ENCODE results near the gene DSCAML1.

Gene DSCAML1

GRCh38 chr11:117498791-117499190 is 298.2 kb downstream of the DSCAML1 start:
- H3K9me3 ChIP-seq (ENCODE audit: control insufficient read depth, insufficient read depth, low read length): no peaks in the 10 kb centered on the region
- no peaks in the 10 kb centered on the region for H3K27me3 ChIP-seq (ENCODE audit: control insufficient read depth, insufficient read depth, low read length)
- no peak overlapping the region for H3K4me3 ChIP-seq (ENCODE audit: low read depth, low read length)
- no peak overlapping the region for H3K9ac ChIP-seq (ENCODE audit: low read depth, low read length)
- H3K36me3 ChIP-seq (ENCODE audit: control insufficient read depth, insufficient read depth, low read length): no peaks in the 10 kb centered on the region
- peaks cover 4% of the 10 kb centered on the region for H3K4me1 ChIP-seq (ENCODE audit: control insufficient read depth, insufficient read depth, low read length)

- Histone ChIP-seq H3K27me3 (ENCODE audit: control insufficient read depth, insufficient read depth, low read length) (no peaks in the 10 kb centered on the region), H3K4me1 (ENCODE audit: control insufficient read depth, insufficient read depth, low read length) (peaks cover 7% of the 10 kb centered on the region), H3K9ac (ENCODE audit: low read depth, low read length) (no peak overlapping the region), H3K36me3 (ENCODE audit: control insufficient read depth, insufficient read depth, low read length) (no peaks in the 10 kb centered on the region), H3K9me3 (ENCODE audit: control insufficient read depth, insufficient read depth, low read length) (no peaks in the 10 kb centered on the region), H3K4me3 (ENCODE audit: low read depth, low read length) (no peak overlapping the region)
These were observed 299.6 kb downstream of the DSCAML1 start for GRCh38 chr11:117497206-117497951.

GRCh38 chr11:117495357-117495756 is 301.7 kb downstream of the DSCAML1 start:
- Histone ChIP-seq H3K4me1 (ENCODE audit: control insufficient read depth, insufficient read depth, low read length) (peaks cover 8% of the 10 kb centered on the region), H3K9me3 (ENCODE audit: control insufficient read depth, insufficient read depth, low read length) (no peaks in the 10 kb centered on the region), H3K27me3 (ENCODE audit: control insufficient read depth, insufficient read depth, low read length) (peaks cover 3% of the 10 kb centered on the region), H3K36me3 (ENCODE audit: control insufficient read depth, insufficient read depth, low read length) (no peaks in the 10 kb centered on the region), H3K9ac (ENCODE audit: low read depth, low read length) (no peak overlapping the region), H3K4me3 (ENCODE audit: low read depth, low read length) (no peak overlapping the region)

GRCh38 chr11:117492578-117493251 is 304.3 kb downstream of the DSCAML1 start:
- H3K36me3 ChIP-seq (ENCODE audit: control insufficient read depth, insufficient read depth, low read length): no peaks in the 10 kb centered on the region
- H3K4me1 ChIP-seq (ENCODE audit: control insufficient read depth, insufficient read depth, low read length): peaks cover 10% of the 10 kb centered on the region
- no peak overlapping the region for H3K9ac ChIP-seq (ENCODE audit: low read depth, low read length)
- H3K27me3 ChIP-seq (ENCODE audit: control insufficient read depth, insufficient read depth, low read length): peaks cover 3% of the 10 kb centered on the region
- H3K9me3 ChIP-seq (ENCODE audit: control insufficient read depth, insufficient read depth, low read length): no peaks in the 10 kb centered on the region
- H3K4me3 ChIP-seq (ENCODE audit: low read depth, low read length): no peak overlapping the region

- no peak overlapping the region for H3K9ac ChIP-seq (ENCODE audit: low read depth, low read length)
These were observed 306.1 kb downstream of the DSCAML1 start for GRCh38 chr11:117490911-117491310.

GRCh38 chr11:117489999-117490679 is 306.9 kb downstream of the DSCAML1 start:
- Histone ChIP-seq H3K9me3 (ENCODE audit: control insufficient read depth, insufficient read depth, low read length) (no peaks in the 10 kb centered on the region), H3K4me1 (ENCODE audit: control insufficient read depth, insufficient read depth, low read length) (peaks cover 10% of the 10 kb centered on the region), H3K36me3 (ENCODE audit: control insufficient read depth, insufficient read depth, low read length) (no peaks in the 10 kb centered on the region), H3K9ac (ENCODE audit: low read depth, low read length) (no peak overlapping the region), H3K27me3 (ENCODE audit: control insufficient read depth, insufficient read depth, low read length) (peaks cover 3% of the 10 kb centered on the region), H3K4me3 (ENCODE audit: low read depth, low read length) (no peak overlapping the region)

More at GRCh38 chr11:117490911-117491310, 306.1 kb downstream of the DSCAML1 start:
- H3K4me3 ChIP-seq (ENCODE audit: low read depth, low read length): no peak overlapping the region
- no peaks in the 10 kb centered on the region for H3K36me3 ChIP-seq (ENCODE audit: control insufficient read depth, insufficient read depth, low read length)
- H3K4me1 ChIP-seq (ENCODE audit: control insufficient read depth, insufficient read depth, low read length): peaks cover 10% of the 10 kb centered on the region
- no peaks in the 10 kb centered on the region for H3K9me3 ChIP-seq (ENCODE audit: control insufficient read depth, insufficient read depth, low read length)
- peaks cover 3% of the 10 kb centered on the region for H3K27me3 ChIP-seq (ENCODE audit: control insufficient read depth, insufficient read depth, low read length)

- no peaks in the 10 kb centered on the region for H3K9me3 ChIP-seq (ENCODE audit: control insufficient read depth, insufficient read depth, low read length)
- no peaks in the 10 kb centered on the region for H3K36me3 ChIP-seq (ENCODE audit: control insufficient read depth, insufficient read depth, low read length)
- H3K27me3 ChIP-seq (ENCODE audit: control insufficient read depth, insufficient read depth, low read length): peaks cover 3% of the 10 kb centered on the region
- no peak overlapping the region for H3K4me3 ChIP-seq (ENCODE audit: low read depth, low read length)
- peaks cover 10% of the 10 kb centered on the region for H3K4me1 ChIP-seq (ENCODE audit: control insufficient read depth, insufficient read depth, low read length)
- H3K9ac ChIP-seq (ENCODE audit: low read depth, low read length): no peak overlapping the region
These were observed 307.7 kb downstream of the DSCAML1 start for GRCh38 chr11:117488996-117489952.

GRCh38 chr11:117486059-117486458 is 311.0 kb downstream of the DSCAML1 start:
- Histone ChIP-seq H3K4me1 (ENCODE audit: control insufficient read depth, insufficient read depth, low read length) (peaks cover 2% of the 10 kb centered on the region), H3K4me3 (ENCODE audit: low read depth, low read length) (no peak overlapping the region), H3K36me3 (ENCODE audit: control insufficient read depth, insufficient read depth, low read length) (no peaks in the 10 kb centered on the region), H3K9ac (ENCODE audit: low read depth, low read length) (no peak overlapping the region), H3K9me3 (ENCODE audit: control insufficient read depth, insufficient read depth, low read length) (no peaks in the 10 kb centered on the region), H3K27me3 (ENCODE audit: control insufficient read depth, insufficient read depth, low read length) (no peaks in the 10 kb centered on the region)

GRCh38 chr11:117484156-117484555 is 312.9 kb downstream of the DSCAML1 start:
- Histone ChIP-seq H3K4me1 (ENCODE audit: control insufficient read depth, insufficient read depth, low read length) (no peaks in the 10 kb centered on the region), H3K27me3 (ENCODE audit: control insufficient read depth, insufficient read depth, low read length) (no peaks in the 10 kb centered on the region), H3K36me3 (ENCODE audit: control insufficient read depth, insufficient read depth, low read length) (no peaks in the 10 kb centered on the region), H3K9me3 (ENCODE audit: control insufficient read depth, insufficient read depth, low read length) (no peaks in the 10 kb centered on the region), H3K4me3 (ENCODE audit: low read depth, low read length) (no peak overlapping the region), H3K9ac (ENCODE audit: low read depth, low read length) (no peak overlapping the region)

- Histone ChIP-seq H3K4me3 (ENCODE audit: low read depth, low read length) (no peak overlapping the region), H3K36me3 (ENCODE audit: control insufficient read depth, insufficient read depth, low read length) (no peaks in the 10 kb centered on the region), H3K4me1 (ENCODE audit: control insufficient read depth, insufficient read depth, low read length) (no peaks in the 10 kb centered on the region), H3K27me3 (ENCODE audit: control insufficient read depth, insufficient read depth, low read length) (no peaks in the 10 kb centered on the region), H3K9ac (ENCODE audit: low read depth, low read length) (no peak overlapping the region), H3K9me3 (ENCODE audit: control insufficient read depth, insufficient read depth, low read length) (no peaks in the 10 kb centered on the region)
These were observed 313.6 kb downstream of the DSCAML1 start for GRCh38 chr11:117483372-117483771.

- Histone ChIP-seq H3K4me1 (ENCODE audit: control insufficient read depth, insufficient read depth, low read length) (no peaks in the 10 kb centered on the region), H3K9me3 (ENCODE audit: control insufficient read depth, insufficient read depth, low read length) (no peaks in the 10 kb centered on the region), H3K4me3 (ENCODE audit: low read depth, low read length) (no peak overlapping the region), H3K9ac (ENCODE audit: low read depth, low read length) (no peak overlapping the region), H3K36me3 (ENCODE audit: control insufficient read depth, insufficient read depth, low read length) (no peaks in the 10 kb centered on the region), H3K27me3 (ENCODE audit: control insufficient read depth, insufficient read depth, low read length) (no peaks in the 10 kb centered on the region)
These were observed 314.1 kb downstream of the DSCAML1 start for GRCh38 chr11:117482881-117483280.

All from iPS-15b (cell line).